ENCODE results near the gene KLF17.

The KLF17 gene

DNA sequence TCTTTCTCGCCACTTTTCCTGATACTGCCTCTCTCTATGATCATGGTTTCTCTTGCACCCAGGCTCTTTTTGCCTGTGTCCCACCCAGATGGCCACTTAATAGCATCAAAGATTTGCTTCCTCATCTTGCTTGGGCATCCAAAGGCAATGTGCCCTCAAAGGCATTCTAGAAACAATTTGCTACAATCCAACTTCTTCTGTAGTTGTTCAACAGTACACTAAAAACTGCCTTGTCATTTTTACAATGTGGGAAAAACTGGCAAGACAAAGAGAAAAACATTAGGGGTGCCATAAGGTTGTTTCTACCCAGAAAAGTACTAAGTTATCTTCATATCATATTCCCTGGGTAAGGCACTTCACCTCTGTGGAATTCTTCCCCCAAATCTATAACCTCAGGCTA lies 39.3 kb downstream of the KLF17 start:
- no peak for DNase-seq

DNA sequence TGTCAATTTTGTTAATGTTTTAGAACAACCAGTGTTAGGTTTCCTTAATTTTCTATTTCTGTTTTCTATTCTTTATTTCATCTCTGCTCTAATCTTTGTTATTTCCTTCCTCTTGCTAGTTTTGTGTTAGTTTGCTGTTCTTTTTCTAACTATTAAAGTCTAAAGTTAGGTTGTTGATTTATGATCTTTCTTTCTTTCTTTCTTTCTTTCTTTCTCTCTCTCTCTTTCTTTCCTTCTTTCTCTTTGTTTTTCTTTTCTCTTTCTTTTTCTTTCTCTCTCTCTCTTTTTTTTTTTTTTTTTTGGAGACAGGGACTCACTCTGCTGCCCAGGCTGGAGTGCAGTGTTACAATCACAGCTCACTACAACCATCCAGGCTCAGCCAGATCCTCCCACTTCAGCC lies 40.2 kb downstream of the KLF17 start:
- no peak for DNase-seq

DNA sequence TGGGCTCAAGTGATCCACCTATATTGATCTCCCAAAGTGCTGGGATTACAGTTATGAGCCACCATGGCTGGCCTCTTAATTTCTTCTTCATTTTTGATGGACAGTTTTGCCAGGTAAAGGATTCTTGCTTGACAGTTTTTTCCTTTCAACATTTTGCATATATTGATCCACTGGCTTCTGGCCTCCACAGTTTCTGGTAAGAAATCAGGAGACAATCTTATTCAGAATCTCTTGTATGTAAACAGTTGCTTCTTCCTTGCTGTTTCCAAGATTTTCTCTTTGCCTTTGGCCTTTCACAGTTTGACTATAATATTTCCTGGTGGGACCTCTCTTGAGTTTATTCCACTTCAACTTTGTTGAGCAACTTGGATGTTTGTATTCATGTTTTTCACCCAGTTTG lies 42.9 kb downstream of the KLF17 start:
- no peak for DNase-seq

DNA sequence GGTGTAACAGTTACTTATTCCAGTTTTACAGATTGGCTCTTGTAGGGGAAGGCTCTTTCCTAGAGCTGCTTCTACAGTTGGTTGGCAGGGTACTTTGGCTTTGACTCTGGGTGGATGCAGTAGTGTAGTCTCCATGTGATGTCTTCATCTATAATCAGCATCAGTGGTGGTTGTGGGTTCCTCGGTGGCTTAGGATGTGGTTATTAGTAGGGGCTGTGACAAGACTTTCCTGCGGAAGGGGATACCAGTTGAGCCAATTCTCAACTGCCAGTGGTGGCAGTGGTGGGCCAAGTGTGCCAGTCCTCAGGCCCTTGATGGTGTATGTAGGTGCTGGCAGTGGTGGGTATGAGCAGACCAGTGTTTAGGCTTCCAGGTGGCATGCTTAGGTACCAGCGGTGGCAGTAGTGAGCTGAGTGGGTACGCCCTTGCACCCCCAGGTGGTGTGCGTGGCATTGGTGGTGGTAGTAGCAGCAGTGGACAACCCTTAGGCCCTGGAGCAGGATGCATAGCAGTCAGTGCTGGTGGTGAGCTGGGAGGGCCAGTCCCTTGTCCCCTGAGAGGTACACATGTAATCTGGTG lies 50.0 kb downstream of the KLF17 start:
- no peak for DNase-seq

DNA sequence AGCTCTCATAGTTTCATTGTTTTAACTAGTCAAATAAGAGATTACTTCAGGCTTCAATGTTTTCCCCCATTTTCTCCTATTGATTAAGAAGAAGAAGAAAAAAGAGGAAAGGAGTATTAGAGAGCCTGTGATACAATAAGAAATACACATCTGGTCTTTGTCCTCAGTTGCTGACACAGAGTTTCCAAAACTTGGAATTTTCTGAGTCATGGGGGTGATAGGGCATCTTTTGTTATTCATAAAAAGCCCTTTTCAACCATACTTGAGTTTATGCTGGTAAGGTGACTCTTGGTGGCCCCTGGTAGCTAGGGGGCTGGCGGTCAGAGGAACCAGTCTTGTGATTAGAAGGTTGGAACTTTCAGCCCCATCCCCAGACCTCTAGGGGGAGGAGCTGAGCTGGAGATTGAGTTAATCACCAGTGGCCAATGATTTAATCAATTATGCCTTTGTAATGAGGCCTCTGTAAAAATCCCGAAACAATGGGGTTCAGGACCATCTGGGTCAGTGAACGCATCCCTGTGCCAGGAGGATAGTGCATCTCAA lies 51.7 kb downstream of the KLF17 start:
- DNase-seq, result no peak

DNA sequence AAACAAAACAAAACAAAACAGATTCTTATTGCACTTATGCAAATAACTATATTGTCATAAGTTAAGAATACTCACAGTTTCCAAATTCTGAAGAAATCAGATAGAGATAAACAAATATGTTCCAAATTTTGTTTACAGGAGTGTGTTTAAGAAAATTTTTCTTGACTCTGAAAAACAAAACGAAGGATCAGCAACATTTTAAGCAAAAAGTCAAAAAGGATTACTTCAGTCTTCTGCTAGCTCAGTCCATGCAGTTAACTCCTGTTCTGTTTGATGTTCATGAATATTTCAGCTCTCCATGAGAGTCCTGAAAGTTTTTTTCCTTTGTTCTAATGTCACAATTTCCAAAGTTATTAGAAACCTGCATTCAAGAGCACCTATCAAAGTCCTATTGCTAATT lies 56.0 kb downstream of the KLF17 start:
- DNase-seq, result no peak
